Ovary (tissue), 3 donors: ENCODE measurements around the gene NUMBL.
A peak's percentile ranks its signal among the peaks of the same experiment; 100 is the strongest.

Experiments
- CTCF ChIP-seq, 3 donors: fragments of 450-650 bp in 2 of 3; fragments of 200-600 bp in 1 of 3; IDR thresholded peaks; one replicate each; pipeline versions ENCODE4 v1.5.1 to v1.8.0; 2016 to 2022; ENCODE audit warnings: antibody characterized with exemption in 3 of 3, mild to moderate bottlenecking in 1 of 3
- EP300 ChIP-seq: sonication (generic); formaldehyde crosslinking; IDR thresholded peaks from one replicate; pipeline ENCODE4 v1.6.1; 2017; ENCODE audit warnings: antibody characterized with exemption
- POLR2A ChIP-seq: fragments of 450-650 bp; IDR thresholded peaks from one replicate; pipeline ENCODE4 v1.6.1; 2017; ENCODE audit warnings: antibody characterized with exemption, mild to moderate bottlenecking, moderate library complexity
- donor health status: DM: no; HTN: no; CAD: no.

DNA sequence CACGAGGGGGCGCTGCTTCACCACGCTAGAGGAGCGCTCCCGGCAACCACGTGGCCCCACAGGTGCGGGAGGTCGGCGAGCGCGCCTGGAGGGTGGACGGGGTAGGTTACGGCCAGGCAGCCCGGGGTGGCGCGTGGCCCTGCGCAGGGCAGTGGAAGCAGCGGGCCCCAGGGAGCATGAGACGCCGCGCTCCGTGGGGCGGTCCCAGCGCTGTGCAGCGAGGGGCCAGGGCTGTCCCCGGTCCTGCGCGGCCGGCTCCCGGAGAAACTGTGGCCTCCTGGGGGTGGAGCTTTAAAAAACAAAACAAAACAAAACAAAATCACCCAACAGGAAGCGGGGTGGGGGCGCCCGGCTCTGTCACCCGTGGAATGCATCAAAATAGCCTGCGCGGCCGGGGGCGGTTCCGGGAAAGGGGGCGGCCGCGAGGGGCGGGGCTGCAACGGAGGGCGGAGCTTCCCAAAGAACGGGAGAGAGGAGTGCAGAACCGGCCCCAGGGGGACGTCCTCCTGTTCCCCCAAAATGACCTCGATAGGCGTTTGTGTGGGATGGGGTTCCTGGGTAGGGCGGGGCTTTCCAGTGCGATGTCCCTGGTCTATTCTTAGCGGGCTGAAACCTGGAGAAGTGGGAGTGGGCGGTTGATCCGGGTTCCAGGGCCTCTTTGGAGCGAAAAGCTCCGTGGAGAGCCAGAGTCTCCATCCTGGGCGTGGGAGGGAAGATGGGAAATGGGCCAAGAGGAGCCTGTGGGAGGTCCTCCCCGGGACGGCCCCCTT, 27.3 kb downstream of the NUMBL start:
- TF ChIP-seq POLR2A (peak; percentile 46), CTCF (IDR thresholded peaks at IDR 0.05) (peak; percentile 97 to 100 (median 100)), EP300 (peak; percentile 74)
